Stimulated activated CD8-positive, alpha-beta memory T cell treated with anti-CD3 and anti-CD28 coated beads, Interleukin-15, amount 100 ng/mL, for 1 hour (primary cell): ENCODE results near the gene TKFC.
A peak's percentile ranks its signal among the peaks of the same experiment; 100 is the strongest.

ENCODE experiments used
- DNase-seq: peaks from one replicate; pipeline ENCODE4 v3.0.0-alpha.2; 2020; ENCODE audit warnings: low read depth

The TKFC gene

GRCh38 chr11:61345954-61346843 lies 13.2 kb downstream of the TKFC start:
- DNase-seq: no peak

- no peak for DNase-seq
Measured at GRCh38 chr11:61347916-61348461, 15.0 kb downstream of the TKFC start.

GRCh38 chr11:61349189-61349751 lies 16.2 kb downstream of the TKFC start:
- DNase-seq: no peak

GRCh38 chr11:61349916-61350315 lies 16.9 kb downstream of the TKFC start:
- no peak for DNase-seq

- DNase-seq: no peak
Measured at GRCh38 chr11:61350336-61350735, 17.3 kb downstream of the TKFC start.

GRCh38 chr11:61350803-61351202 lies 17.8 kb downstream of the TKFC start:
- DNase-seq: no peak

GRCh38 chr11:61352038-61352437 lies 19.0 kb downstream of the TKFC start:
- DNase-seq: no peak

- DNase-seq: no peak
Measured at GRCh38 chr11:61353131-61354067, 20.4 kb downstream of the TKFC start.

- no peak for DNase-seq
Measured at GRCh38 chr11:61354208-61354607, 21.2 kb downstream of the TKFC start.

- no peak for DNase-seq
Measured at GRCh38 chr11:61356706-61357105, 23.7 kb downstream of the TKFC start.

- DNase-seq: no peak
Measured at GRCh38 chr11:61357233-61357893, 24.3 kb downstream of the TKFC start.

GRCh38 chr11:61357894-61358239 lies 24.8 kb downstream of the TKFC start:
- DNase-seq: no peak

- DNase-seq: no peak
Measured at GRCh38 chr11:61358566-61358965, 25.5 kb downstream of the TKFC start.

GRCh38 chr11:61359516-61359915 lies 26.5 kb downstream of the TKFC start:
- no peak for DNase-seq

GRCh38 chr11:61361237-61361740 lies 28.3 kb downstream of the TKFC start:
- DNase-seq: no peak

GRCh38 chr11:61361741-61362541 lies 28.9 kb downstream of the TKFC start, which contains the start of the genes CYB561A3 and TMEM138:
CYB561A3 (minus strand) TSS chr11:61361882; CDS start chr11:61356713, 5,169 bp downstream.
TMEM138 (plus strand) TSS chr11:61362374; CDS start chr11:61364391, 2,017 bp downstream.
- peak; percentile 67 for DNase-seq

GRCh38 chr11:61362542-61362875 lies 29.5 kb downstream of the TKFC start:
- no peak for DNase-seq

GRCh38 chr11:61364012-61364675 lies 31.1 kb downstream of the TKFC start:
- DNase-seq: no peak

- DNase-seq: no peak
Measured at GRCh38 chr11:61367406-61367805, 34.4 kb downstream of the TKFC start.

- DNase-seq: no peak
Measured at GRCh38 chr11:61368646-61369045, 35.6 kb downstream of the TKFC start.
